GM19240 (cell line): ENCODE results near the gene RGS6.

Experiments
- DNase-seq: peaks from one replicate; pipeline ENCODE4 v3.0.0; 2011; ENCODE audit warnings: low spot score; ENCODE audit not compliant: insufficient read length

The RGS6 gene

GRCh38 chr14:72401101-72401625 lies 468.9 kb downstream of the RGS6 start:
- DNase-seq = no peak

- DNase-seq = no peak
Measured at GRCh38 chr14:72401632-72402376, 469.6 kb downstream of the RGS6 start.

- DNase-seq = no peak
Measured at GRCh38 chr14:72402377-72402772, 470.1 kb downstream of the RGS6 start.

- no peak for DNase-seq
Measured at GRCh38 chr14:72404106-72404774, 472.0 kb downstream of the RGS6 start.

GRCh38 chr14:72404998-72405397 lies 472.8 kb downstream of the RGS6 start:
- no peak for DNase-seq

GRCh38 chr14:72408020-72408419 lies 475.8 kb downstream of the RGS6 start:
- DNase-seq = no peak

GRCh38 chr14:72409047-72409446 lies 476.8 kb downstream of the RGS6 start:
- DNase-seq = no peak

- no peak for DNase-seq
Measured at GRCh38 chr14:72416081-72416849, 484.0 kb downstream of the RGS6 start.

GRCh38 chr14:72416892-72417291 lies 484.7 kb downstream of the RGS6 start:
- DNase-seq = no peak

GRCh38 chr14:72418806-72419205 lies 486.6 kb downstream of the RGS6 start:
- no peak for DNase-seq

- DNase-seq = no peak
Measured at GRCh38 chr14:72419226-72419775, 487.1 kb downstream of the RGS6 start.

- peak; percentile 32 for DNase-seq
Measured at GRCh38 chr14:72420749-72421474, 488.7 kb downstream of the RGS6 start.

- no peak for DNase-seq
Measured at GRCh38 chr14:72423957-72424356, 491.7 kb downstream of the RGS6 start.

- DNase-seq = no peak
Measured at GRCh38 chr14:72430457-72430856, 498.2 kb downstream of the RGS6 start.

- no peak for DNase-seq
Measured at GRCh38 chr14:72432748-72433147, 500.5 kb downstream of the RGS6 start.

- DNase-seq = no peak
Measured at GRCh38 chr14:72433511-72433910, 501.3 kb downstream of the RGS6 start.

GRCh38 chr14:72434856-72435255 lies 502.6 kb downstream of the RGS6 start:
- DNase-seq = no peak

GRCh38 chr14:72439707-72440106 lies 507.5 kb downstream of the RGS6 start:
- no peak for DNase-seq

- DNase-seq = no peak
Measured at GRCh38 chr14:72443256-72443655, 511.0 kb downstream of the RGS6 start.

- no peak for DNase-seq
Measured at GRCh38 chr14:72443991-72444441, 511.8 kb downstream of the RGS6 start.

GRCh38 chr14:72444701-72445100 lies 512.5 kb downstream of the RGS6 start:
- DNase-seq = no peak
